HCT116 (cell line): ENCODE measurements around the gene MOB2.

Source experiments
- EZH2 ChIP-seq: fragments of 200-600 bp; sonication (generic); IDR thresholded peaks from 2 replicates; pipeline ENCODE4 v1.6.1; 2017; ENCODE audit warnings: antibody characterized with exemption, mixed run types
- POLR2A ChIP-seq: IDR thresholded peaks from 2 replicates; pipeline ENCODE4 v1.7.0; 2011; ENCODE audit warnings: borderline replicate concordance; ENCODE audit not compliant: insufficient read depth, insufficient read length; ENCODE audit errors: extremely low read depth
- POLR2AphosphoS5 ChIP-seq: IDR thresholded peaks from 2 replicates; pipeline ENCODE4 v1.6.1; 2011; ENCODE audit warnings: mild to moderate bottlenecking, low read depth, low read length, moderate library complexity
- SRF ChIP-seq: IDR thresholded peaks from 2 replicates; pipeline ENCODE4 v1.6.1; 2012; ENCODE audit warnings: low read depth
- TF ChIP-seq, protein P1 (sequence below), 3 experiments: fragments of 200-600 bp in 1 of 3; sonication (generic) in 1 of 3; IDR thresholded peaks in 2 of 3; conservative IDR thresholded peaks in 1 of 3; 2 replicates each; pipeline ENCODE4 v1.5.1; 2012 to 2017; ENCODE audit warnings: low read depth in 2 of 3, low read length in 2 of 3, antibody characterized with exemption in 1 of 3, borderline replicate concordance in 1 of 3, control low read depth in 1 of 3, mild to moderate bottlenecking in 1 of 3, mixed read lengths in 1 of 3, mixed run types in 1 of 3, moderate library complexity in 1 of 3; ENCODE audit not compliant: insufficient read depth in 1 of 3
- TF ChIP-seq, protein P2 (sequence below): IDR thresholded peaks from 2 replicates; pipeline ENCODE4 v1.6.1; 2012

DNA sequence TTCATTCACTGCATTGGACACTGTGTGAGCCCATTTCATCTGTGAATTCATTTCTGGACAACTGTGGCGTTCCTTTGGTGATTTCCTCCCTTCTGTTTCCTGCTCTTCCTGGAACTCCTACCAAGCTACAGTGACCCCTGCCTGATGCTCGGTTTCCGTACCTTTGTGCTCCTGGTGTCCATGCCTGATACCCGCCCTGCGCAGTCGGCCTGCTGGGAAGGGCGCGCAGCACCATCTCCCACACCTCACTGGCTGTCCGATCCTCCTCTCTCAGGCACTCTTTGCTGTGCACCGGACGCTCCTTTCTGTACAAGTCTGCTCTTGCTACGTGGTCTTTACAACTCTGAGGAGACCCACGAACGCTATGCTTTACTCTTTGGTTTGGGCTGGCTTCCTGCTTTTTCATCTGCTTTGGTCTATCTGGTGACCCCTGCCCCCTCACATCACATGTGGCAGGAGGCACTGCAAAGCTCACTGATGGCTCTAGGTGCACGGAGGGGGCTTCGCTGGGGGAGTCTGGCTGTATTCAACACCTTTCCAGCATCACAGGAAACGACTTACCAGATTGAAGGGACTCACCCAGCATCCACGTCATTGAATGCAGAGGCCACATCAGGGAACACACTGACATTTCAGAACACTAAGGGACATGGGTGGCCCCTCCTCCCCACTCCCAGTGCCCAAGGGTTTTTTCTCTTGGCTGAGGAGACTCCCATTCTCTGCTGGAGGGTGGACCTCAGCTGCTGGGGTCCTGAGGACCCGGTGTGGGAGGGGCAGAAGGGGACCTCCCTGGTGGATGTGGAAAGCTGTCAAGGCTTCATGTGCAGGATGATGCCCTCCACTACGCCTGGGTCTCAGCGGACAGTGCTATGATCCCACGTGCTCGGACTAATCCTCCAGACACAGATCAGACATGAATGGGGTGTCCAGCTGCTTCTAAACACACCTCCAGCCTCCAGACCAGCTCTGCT, 27.0 kb upstream of the MOB2 start:
- TF ChIP-seq EZH2 (no peak), POLR2A (no peak), SRF (no peak), POLR2AphosphoS5 (no peak)
- TF ChIP-seq, protein P1, sequence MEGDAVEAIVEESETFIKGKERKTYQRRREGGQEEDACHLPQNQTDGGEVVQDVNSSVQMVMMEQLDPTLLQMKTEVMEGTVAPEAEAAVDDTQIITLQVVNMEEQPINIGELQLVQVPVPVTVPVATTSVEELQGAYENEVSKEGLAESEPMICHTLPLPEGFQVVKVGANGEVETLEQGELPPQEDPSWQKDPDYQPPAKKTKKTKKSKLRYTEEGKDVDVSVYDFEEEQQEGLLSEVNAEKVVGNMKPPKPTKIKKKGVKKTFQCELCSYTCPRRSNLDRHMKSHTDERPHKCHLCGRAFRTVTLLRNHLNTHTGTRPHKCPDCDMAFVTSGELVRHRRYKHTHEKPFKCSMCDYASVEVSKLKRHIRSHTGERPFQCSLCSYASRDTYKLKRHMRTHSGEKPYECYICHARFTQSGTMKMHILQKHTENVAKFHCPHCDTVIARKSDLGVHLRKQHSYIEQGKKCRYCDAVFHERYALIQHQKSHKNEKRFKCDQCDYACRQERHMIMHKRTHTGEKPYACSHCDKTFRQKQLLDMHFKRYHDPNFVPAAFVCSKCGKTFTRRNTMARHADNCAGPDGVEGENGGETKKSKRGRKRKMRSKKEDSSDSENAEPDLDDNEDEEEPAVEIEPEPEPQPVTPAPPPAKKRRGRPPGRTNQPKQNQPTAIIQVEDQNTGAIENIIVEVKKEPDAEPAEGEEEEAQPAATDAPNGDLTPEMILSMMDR (IDR thresholded peaks at IDR 0.05 in 2 of 3, conservative IDR thresholded peaks at IDR 0.05 in 1 of 3; ENCODE audit: borderline replicate concordance in 1 of 3, insufficient read depth in 1 of 3, low read depth in 2 of 3, low read length in 2 of 3) = no peak
- TF ChIP-seq, protein P2, sequence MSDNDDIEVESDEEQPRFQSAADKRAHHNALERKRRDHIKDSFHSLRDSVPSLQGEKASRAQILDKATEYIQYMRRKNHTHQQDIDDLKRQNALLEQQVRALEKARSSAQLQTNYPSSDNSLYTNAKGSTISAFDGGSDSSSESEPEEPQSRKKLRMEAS = no peak
